Esophagus squamous epithelium (tissue), 5 donors: Measurements from ENCODE around the gene XIRP2. TPM values are rescaled to one million over a fixed set of nuclear protein-coding genes. Genes with fewer than 3 reads are reported as not detected.

Experiments
- DNase-seq: peaks from one replicate; lab custom pipeline; 2025; lab: John Stamatoyannopoulos, UW
- H3K27ac ChIP-seq, 4 donors: fragments of 200-600 bp; sonication (generic); one replicate each; pipeline ENCODE4 v1.5.1; 2016 to 2019; ENCODE audit warnings: mild to moderate bottlenecking in 1 of 4
- H3K27me3 ChIP-seq, 4 donors: fragments of 200-600 bp; sonication (generic); 1 replicate in 3 of 4; 2 replicates in 1 of 4; pipeline versions ENCODE4 v1.5.1 to v1.6.0; 2017 to 2021; ENCODE audit warnings: antibody characterized with exemption in 1 of 4
- H3K36me3 ChIP-seq, 3 donors: fragments of 200-600 bp; sonication (generic); one replicate each; pipeline ENCODE4 v1.5.1; 2016 to 2019
- H3K4me1 ChIP-seq, 3 donors: fragments of 200-600 bp; sonication (generic); one replicate each; pipeline ENCODE4 v1.5.1; 2017 to 2019
- H3K4me3 ChIP-seq, 4 donors: fragments of 200-600 bp; sonication (generic); 1 replicate in 3 of 4; 2 replicates in 1 of 4; pipeline ENCODE4 v1.5.1; 2016 to 2019; ENCODE audit warnings: mild to moderate bottlenecking in 2 of 4, moderate library complexity in 1 of 4
- H3K9me3 ChIP-seq, 3 donors: fragments of 200-600 bp; sonication (generic); one replicate each; pipeline ENCODE4 v1.5.1; 2016 to 2019
- POLR2A ChIP-seq, 4 donors: fragments of 450-650 bp; IDR thresholded peaks; one replicate each; pipeline ENCODE4 v1.6.1; 2017; ENCODE audit warnings: antibody characterized with exemption in 4 of 4, mild to moderate bottlenecking in 4 of 4, moderate library complexity in 3 of 4
- WGBS, 2 donors: methylation state at CpG; one replicate each; pipeline ENCODE4 v1.1.5; 2018; 5-methylcytosine and 5-hydroxymethylcytosine counted together
- intact Hi-C: fragments of 100-400 bp; cut with DNase I; formaldehyde crosslinking; loops from one replicate; pipeline ENCODE4 v1.15.0; 2022
- total RNA-seq, 4 donors: library from RNA; depleted of rRNA; stranded (reverse); fragments of >200 nt; gene quantifications; one replicate each; pipeline ENCODE4 v1.1.0, GENCODE V29; 2016
- TF ChIP-seq, protein P1 (sequence below), 6 experiments: fragments of 450-650 bp in 4 of 6; fragments of 200-600 bp in 2 of 6; sonication (generic) in 2 of 6; IDR thresholded peaks; one replicate each; pipeline ENCODE4 v1.5.1; 2016 to 2019; ENCODE audit warnings: antibody characterized with exemption in 6 of 6, mild to moderate bottlenecking in 4 of 6, moderate library complexity in 4 of 6
- donor health status: DM: yes; HTN: yes; CAD: no.

XIRP2 gene
- total RNA-seq, 4 donors from 2014 or later: 0.03 TPM; not detected in 3

DNA sequence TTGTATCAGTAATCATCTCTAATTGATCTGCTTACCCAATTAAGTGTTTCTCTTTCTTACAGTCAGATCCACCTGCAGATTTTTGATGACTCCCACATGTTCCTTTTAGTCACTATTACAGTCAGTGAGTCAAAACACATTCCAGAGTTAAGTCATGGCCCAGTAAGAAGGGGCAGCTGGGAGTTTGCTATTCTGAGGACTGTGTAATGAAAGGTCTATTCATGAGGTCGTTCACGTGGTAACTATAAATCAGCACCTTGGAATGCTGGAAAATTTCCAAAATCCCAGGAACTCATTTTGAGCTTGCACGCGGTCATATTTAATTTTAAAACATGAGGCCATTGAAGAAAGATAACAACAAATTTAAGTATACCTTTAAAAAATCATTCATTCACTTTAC lies 252.5 kb downstream of the XIRP2 start:
- 6 to 26% methylated on average over 4 of the region's 4 CpGs for WGBS, 2 donors
- Histone ChIP-seq H3K27ac (no peak overlapping the region), H3K27me3 (no peaks in the 10 kb centered on the region), H3K36me3 (no peaks in the 10 kb centered on the region), H3K4me1 (no peaks in the 10 kb centered on the region), H3K9me3 (no peaks in the 10 kb centered on the region), H3K4me3 (no peak overlapping the region)
- no peak for DNase-seq
- TF ChIP-seq POLR2A (IDR thresholded peaks at IDR 0.05): no peak
- TF ChIP-seq, protein P1, sequence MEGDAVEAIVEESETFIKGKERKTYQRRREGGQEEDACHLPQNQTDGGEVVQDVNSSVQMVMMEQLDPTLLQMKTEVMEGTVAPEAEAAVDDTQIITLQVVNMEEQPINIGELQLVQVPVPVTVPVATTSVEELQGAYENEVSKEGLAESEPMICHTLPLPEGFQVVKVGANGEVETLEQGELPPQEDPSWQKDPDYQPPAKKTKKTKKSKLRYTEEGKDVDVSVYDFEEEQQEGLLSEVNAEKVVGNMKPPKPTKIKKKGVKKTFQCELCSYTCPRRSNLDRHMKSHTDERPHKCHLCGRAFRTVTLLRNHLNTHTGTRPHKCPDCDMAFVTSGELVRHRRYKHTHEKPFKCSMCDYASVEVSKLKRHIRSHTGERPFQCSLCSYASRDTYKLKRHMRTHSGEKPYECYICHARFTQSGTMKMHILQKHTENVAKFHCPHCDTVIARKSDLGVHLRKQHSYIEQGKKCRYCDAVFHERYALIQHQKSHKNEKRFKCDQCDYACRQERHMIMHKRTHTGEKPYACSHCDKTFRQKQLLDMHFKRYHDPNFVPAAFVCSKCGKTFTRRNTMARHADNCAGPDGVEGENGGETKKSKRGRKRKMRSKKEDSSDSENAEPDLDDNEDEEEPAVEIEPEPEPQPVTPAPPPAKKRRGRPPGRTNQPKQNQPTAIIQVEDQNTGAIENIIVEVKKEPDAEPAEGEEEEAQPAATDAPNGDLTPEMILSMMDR (IDR thresholded peaks at IDR 0.05): no peak
- intact Hi-C loops: no loop called here

DNA sequence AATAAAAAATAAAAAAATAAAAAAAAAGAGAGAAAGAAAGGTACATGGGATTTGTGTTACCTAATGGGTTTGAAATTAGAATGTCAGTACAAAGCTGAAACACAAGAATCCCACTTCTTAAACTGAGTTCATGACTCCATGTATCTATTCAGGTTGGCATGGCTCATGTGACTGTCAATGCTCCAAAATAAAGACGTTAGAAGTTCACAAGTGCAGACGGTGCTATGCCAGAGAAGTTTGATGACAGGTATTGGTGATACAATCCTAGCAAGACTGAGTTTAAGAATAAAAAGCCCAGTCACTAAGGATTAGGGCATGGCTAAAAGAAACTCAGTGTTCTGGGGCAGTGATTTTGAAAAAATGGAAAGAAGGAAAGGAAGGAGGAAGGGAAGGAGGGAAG lies 254.3 kb downstream of the XIRP2 start:
- 59 to 69% methylated on average over 2 of the region's 2 CpGs for WGBS, 2 donors
- no peak for TF ChIP-seq POLR2A (IDR thresholded peaks at IDR 0.05)
- TF ChIP-seq, protein P1 (IDR thresholded peaks at IDR 0.05): no peak

DNA sequence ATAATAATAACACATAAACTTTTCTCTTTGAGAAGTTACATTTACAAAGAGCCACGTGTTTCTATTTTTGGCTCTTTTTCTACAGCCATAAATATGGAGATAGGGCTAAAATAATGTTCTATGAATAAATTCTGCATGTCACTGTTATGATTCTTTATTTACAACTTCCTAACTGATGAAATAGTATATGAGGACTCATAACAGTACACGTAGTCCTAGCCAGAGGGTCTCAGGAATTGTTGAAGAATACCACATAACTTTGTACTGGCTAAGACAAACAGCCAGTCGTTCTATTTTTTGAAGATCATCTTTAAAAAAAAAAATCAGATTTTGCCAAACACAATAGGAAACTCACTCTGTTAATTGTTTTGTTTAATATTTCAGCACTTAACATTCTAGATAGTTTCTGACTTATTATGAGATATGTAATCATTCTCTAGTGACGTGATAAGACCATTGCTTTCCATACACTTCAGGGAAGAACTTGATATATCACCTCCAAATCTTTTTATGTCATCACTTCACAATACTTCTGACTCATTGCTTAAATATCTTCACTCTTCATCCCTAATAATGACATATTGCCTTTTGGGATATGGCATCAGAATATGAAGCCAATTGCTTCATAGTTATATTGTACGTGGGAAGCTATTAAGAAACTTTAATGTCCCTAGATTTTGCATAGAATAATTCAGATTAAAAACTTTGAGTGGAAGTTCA lies 256.1 kb downstream of the XIRP2 start:
- Histone ChIP-seq H3K4me1 (no peaks in the 10 kb centered on the region), H3K27me3 (no peaks in the 10 kb centered on the region), H3K9me3 (no peaks in the 10 kb centered on the region), H3K4me3 (no peak overlapping the region), H3K27ac (no peak overlapping the region), H3K36me3 (no peaks in the 10 kb centered on the region)
- TF ChIP-seq POLR2A (IDR thresholded peaks at IDR 0.05): no peak
- TF ChIP-seq, protein P1 (IDR thresholded peaks at IDR 0.05): no peak
- intact Hi-C loops: no loop called here
- DNase-seq: no peak
- WGBS, 2 donors: 33 to 39% methylated on average over 5 of the region's 5 CpGs

More for the DNA sequence above, 254.3 kb downstream of the XIRP2 start:
- no peak overlapping the region for H3K27ac ChIP-seq
- no peaks in the 10 kb centered on the region for H3K27me3 ChIP-seq
- no peak for DNase-seq
- intact Hi-C loops: no loop called here
- H3K4me3 ChIP-seq: no peak overlapping the region
- H3K36me3 ChIP-seq: no peaks in the 10 kb centered on the region
- H3K4me1 ChIP-seq: no peaks in the 10 kb centered on the region
- H3K9me3 ChIP-seq: no peaks in the 10 kb centered on the region

DNA sequence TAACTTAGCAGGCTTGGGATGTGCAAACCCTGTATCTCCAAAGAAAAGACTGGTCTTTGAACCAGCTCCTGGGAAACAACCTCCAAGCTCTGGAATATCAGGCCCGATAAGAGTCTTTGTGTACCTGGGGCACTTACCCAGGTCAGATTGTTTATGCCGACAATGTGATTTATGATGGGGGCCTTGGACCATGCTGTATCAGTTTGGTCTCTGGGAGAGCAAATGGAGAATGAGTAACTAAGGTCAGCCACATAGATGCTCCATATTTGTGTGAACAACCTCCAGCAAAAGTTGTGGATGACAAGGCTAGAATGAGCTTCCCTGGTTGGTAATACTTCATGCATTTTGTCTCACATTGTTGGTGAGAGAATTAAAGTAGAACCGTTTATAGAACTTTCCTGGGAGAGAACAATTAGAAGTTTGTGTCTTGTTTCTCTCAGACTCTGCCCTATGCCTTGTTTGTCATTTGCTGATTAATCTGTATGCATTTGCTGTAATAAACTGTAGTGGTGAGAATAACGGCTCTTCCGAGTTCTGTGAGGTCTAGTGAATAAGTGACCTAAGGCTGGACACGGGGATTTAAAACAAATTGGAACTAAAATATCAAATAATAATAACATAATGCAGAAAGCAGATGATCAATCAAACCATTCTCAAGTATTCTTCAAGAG lies 259.1 kb downstream of the XIRP2 start:
- Histone ChIP-seq H3K27ac (no peak overlapping the region), H3K4me3 (no peak overlapping the region), H3K4me1 (no peaks in the 10 kb centered on the region), H3K9me3 (no peaks in the 10 kb centered on the region), H3K27me3 (no peaks in the 10 kb centered on the region), H3K36me3 (no peaks in the 10 kb centered on the region)
- DNase-seq: no peak
- intact Hi-C loops: no loop called here
- TF ChIP-seq, protein P1 (IDR thresholded peaks at IDR 0.05): no peak
- TF ChIP-seq POLR2A (IDR thresholded peaks at IDR 0.05): no peak
- 49% methylated on average over 6 of the region's 6 CpGs for WGBS, 2 donors

DNA sequence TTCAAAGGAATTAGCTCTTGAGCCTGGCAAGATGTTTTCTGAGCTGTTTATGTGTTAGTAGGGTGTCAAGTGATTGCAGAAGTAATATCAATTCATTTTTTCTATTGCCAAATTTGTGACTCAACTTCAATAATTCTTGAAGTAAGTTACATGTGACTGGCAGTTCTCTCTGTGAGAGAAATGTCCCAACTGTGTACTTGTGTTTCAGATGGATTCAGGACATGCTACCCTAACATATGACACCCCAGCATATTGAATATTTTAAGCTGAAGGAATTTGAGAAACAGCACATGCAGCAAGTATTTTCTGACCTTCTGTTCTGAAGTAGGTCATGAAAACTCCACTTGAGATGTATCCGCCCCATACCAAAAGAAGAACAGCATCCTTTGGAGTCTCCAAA lies 263.6 kb downstream of the XIRP2 start:
- Histone ChIP-seq H3K27ac (no peak overlapping the region), H3K9me3 (no peaks in the 10 kb centered on the region), H3K36me3 (no peaks in the 10 kb centered on the region), H3K4me1 (no peaks in the 10 kb centered on the region), H3K4me3 (no peak overlapping the region), H3K27me3 (no peaks in the 10 kb centered on the region)
- intact Hi-C loops: no loop called here
- 83% methylated on average over 1 of the region's 1 CpG; no CpG with 5 or more reads in 1 of the 2 donors for WGBS, 2 donors
- DNase-seq: no peak
- no peak for TF ChIP-seq POLR2A (IDR thresholded peaks at IDR 0.05)
- TF ChIP-seq, protein P1 (IDR thresholded peaks at IDR 0.05): no peak
